GM15510 (cell line): ENCODE measurements around the gene MITF.

ENCODE experiments used
- POLR2A ChIP-seq: IDR thresholded peaks from 3 replicates; pipeline ENCODE4 v1.6.1; 2011; ENCODE audit warnings: borderline replicate concordance; ENCODE audit not compliant: insufficient read length; ENCODE audit errors: extremely low read depth

Gene MITF

GRCh38 chr3:69739204-69740102, at the start of gene MITF:
MITF (plus strand) TSS chr3:69739464; CDS start chr3:69739598, 134 bp downstream.
- no peak for TF ChIP-seq POLR2A

- no peak for TF ChIP-seq POLR2A
These were observed 47.4 kb upstream of the MITF start for GRCh38 chr3:69691860-69692259.

GRCh38 chr3:69692761-69693160, 46.5 kb upstream of the MITF start:
- no peak for TF ChIP-seq POLR2A

GRCh38 chr3:69695443-69695842, 43.8 kb upstream of the MITF start:
- TF ChIP-seq POLR2A, result no peak

- no peak for TF ChIP-seq POLR2A
These were observed 43.3 kb upstream of the MITF start for GRCh38 chr3:69695933-69696332.

GRCh38 chr3:69696367-69696766, 42.9 kb upstream of the MITF start:
- TF ChIP-seq POLR2A, result no peak

GRCh38 chr3:69697381-69697780, 41.9 kb upstream of the MITF start:
- TF ChIP-seq POLR2A, result no peak

- TF ChIP-seq POLR2A, result no peak
These were observed 40.5 kb upstream of the MITF start for GRCh38 chr3:69698728-69699127.

- no peak for TF ChIP-seq POLR2A
These were observed 40.1 kb upstream of the MITF start for GRCh38 chr3:69699183-69699582.

GRCh38 chr3:69700949-69701348, 38.3 kb upstream of the MITF start:
- no peak for TF ChIP-seq POLR2A

GRCh38 chr3:69710153-69710977, 28.9 kb upstream of the MITF start:
- no peak for TF ChIP-seq POLR2A

- TF ChIP-seq POLR2A, result no peak
These were observed 27.0 kb upstream of the MITF start for GRCh38 chr3:69712269-69712668.

GRCh38 chr3:69712933-69713332, 26.3 kb upstream of the MITF start:
- no peak for TF ChIP-seq POLR2A

GRCh38 chr3:69715204-69715603, 24.1 kb upstream of the MITF start:
- TF ChIP-seq POLR2A, result no peak

GRCh38 chr3:69716119-69716518, 23.1 kb upstream of the MITF start:
- TF ChIP-seq POLR2A, result no peak
